ENCODE measurements around the gene MSRB3.
"Not testable (repeated sequence)": the region's sequence is repeated elsewhere in the genome, so short reads cannot be mapped to it uniquely, and the experiment has no call there.

MSRB3 gene

DNA sequence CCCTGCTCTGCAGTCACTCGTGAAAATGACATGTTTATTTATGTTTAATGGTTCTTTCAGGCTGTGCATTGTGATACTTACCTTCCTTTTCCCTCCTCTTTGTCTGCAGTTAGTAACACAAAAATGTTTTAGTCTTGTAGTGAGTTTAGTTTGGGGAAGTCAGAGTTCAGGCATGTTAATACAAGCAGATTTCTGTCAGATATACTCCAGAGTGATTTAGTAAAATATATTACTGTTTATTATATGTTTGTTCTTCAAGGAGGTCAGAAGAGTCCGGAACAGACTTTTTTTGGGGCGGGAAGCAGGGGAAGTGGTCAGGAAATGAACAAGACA, 28.7 kb downstream of the MSRB3 start:
- Histone ChIP-seq H3K4me2 (ENCODE audit: low read length) (no peak overlapping the region), H3K4me3 (ENCODE audit: low read depth, low read length) (no peak overlapping the region), H3K4me1 (no peaks in the 10 kb centered on the region), H3K27ac (no peak overlapping the region), H3K27me3 (ENCODE audit: control insufficient read depth, insufficient read depth, low read length) (no peaks in the 10 kb centered on the region), H3K9ac (no peak overlapping the region), H3K9me3 (ENCODE audit: control insufficient read depth, low read length) (no peaks in the 10 kb centered on the region), H3K79me2 (no peaks in the 10 kb centered on the region), H3K36me3 (ENCODE audit: control insufficient read depth, insufficient read depth, low read length) (no peaks in the 10 kb centered on the region), H2AFZ (no peak overlapping the region)
- TF ChIP-seq, protein P1, sequence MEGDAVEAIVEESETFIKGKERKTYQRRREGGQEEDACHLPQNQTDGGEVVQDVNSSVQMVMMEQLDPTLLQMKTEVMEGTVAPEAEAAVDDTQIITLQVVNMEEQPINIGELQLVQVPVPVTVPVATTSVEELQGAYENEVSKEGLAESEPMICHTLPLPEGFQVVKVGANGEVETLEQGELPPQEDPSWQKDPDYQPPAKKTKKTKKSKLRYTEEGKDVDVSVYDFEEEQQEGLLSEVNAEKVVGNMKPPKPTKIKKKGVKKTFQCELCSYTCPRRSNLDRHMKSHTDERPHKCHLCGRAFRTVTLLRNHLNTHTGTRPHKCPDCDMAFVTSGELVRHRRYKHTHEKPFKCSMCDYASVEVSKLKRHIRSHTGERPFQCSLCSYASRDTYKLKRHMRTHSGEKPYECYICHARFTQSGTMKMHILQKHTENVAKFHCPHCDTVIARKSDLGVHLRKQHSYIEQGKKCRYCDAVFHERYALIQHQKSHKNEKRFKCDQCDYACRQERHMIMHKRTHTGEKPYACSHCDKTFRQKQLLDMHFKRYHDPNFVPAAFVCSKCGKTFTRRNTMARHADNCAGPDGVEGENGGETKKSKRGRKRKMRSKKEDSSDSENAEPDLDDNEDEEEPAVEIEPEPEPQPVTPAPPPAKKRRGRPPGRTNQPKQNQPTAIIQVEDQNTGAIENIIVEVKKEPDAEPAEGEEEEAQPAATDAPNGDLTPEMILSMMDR (IDR thresholded peaks at IDR 0.05): no peak

DNA sequence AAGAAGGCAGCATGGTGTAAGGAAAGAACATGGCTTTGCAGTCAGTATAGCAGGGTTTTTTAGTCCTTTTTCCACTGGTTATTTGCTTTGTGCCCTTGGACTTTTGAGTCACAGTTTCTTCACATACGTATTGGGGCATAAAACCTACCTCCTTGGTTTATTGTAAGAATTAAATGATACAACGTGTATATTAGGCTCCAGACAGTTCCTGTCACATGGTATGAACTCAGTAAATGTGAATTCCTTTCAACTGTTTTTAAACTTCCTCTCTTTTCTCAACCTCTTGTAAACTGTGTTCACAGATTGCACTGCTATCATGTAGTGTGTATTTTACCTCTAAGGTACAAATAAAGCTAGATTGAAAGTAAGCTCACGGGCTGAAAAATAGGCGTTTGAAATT, 29.5 kb downstream of the MSRB3 start:
- TF ChIP-seq, protein P1 (IDR thresholded peaks at IDR 0.05): no peak
- no peaks in the 10 kb centered on the region for H3K79me2 ChIP-seq
- no peak overlapping the region for H3K4me3 ChIP-seq (ENCODE audit: low read depth, low read length)
- no peak overlapping the region for H3K27ac ChIP-seq
- H3K27me3 ChIP-seq (ENCODE audit: control insufficient read depth, insufficient read depth, low read length): no peaks in the 10 kb centered on the region
- no peaks in the 10 kb centered on the region for H3K4me1 ChIP-seq
- no peaks in the 10 kb centered on the region for H3K9me3 ChIP-seq (ENCODE audit: control insufficient read depth, low read length)
- H2AFZ ChIP-seq: no peak overlapping the region
- no peak overlapping the region for H3K4me2 ChIP-seq (ENCODE audit: low read length)
- H3K36me3 ChIP-seq (ENCODE audit: control insufficient read depth, insufficient read depth, low read length): no peaks in the 10 kb centered on the region
- H3K9ac ChIP-seq: no peak overlapping the region

- no peaks in the 10 kb centered on the region for H3K79me2 ChIP-seq
- H3K27me3 ChIP-seq (ENCODE audit: control insufficient read depth, insufficient read depth, low read length): no peaks in the 10 kb centered on the region
- no peak overlapping the region for H3K4me3 ChIP-seq (ENCODE audit: low read depth, low read length)
- TF ChIP-seq, protein P1 (IDR thresholded peaks at IDR 0.05): no peak
- H3K27ac ChIP-seq: no peak overlapping the region
- no peaks in the 10 kb centered on the region for H3K9me3 ChIP-seq (ENCODE audit: control insufficient read depth, low read length)
- H3K4me2 ChIP-seq (ENCODE audit: low read length): no peak overlapping the region
- no peak overlapping the region for H3K9ac ChIP-seq
- no peaks in the 10 kb centered on the region for H3K4me1 ChIP-seq
- H2AFZ ChIP-seq: no peak overlapping the region
- H3K36me3 ChIP-seq (ENCODE audit: control insufficient read depth, insufficient read depth, low read length): no peaks in the 10 kb centered on the region
Observed at GRCh38 chr12:65308601-65309071, 30.2 kb downstream of the MSRB3 start.

DNA sequence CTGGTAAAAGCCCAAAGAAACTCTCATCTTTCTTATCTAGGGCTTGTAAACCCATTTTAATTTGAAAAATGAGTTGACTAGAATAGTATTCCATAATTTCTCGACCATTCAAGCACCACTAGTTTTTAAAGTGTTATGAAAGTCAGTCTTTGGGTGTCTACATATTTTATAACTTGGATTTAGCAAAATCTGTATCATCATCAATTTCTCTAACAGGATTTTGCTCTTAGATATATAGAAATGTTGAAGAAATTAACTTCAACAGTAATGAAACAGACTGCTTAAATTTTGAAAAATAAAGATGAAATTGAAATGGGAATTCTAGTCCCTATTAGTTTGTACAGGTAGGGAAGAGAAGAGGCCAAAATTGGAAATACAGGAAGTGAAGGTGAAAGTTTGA, 32.8 kb downstream of the MSRB3 start:
- H3K27ac ChIP-seq: no peak overlapping the region
- TF ChIP-seq, protein P1 (IDR thresholded peaks at IDR 0.05): no peak
- no peak overlapping the region for H3K4me3 ChIP-seq (ENCODE audit: low read depth, low read length)
- no peaks in the 10 kb centered on the region for H3K79me2 ChIP-seq
- H3K9ac ChIP-seq: no peak overlapping the region
- H3K27me3 ChIP-seq (ENCODE audit: control insufficient read depth, insufficient read depth, low read length): no peaks in the 10 kb centered on the region
- no peak overlapping the region for H3K4me2 ChIP-seq (ENCODE audit: low read length)
- H3K4me1 ChIP-seq: no peaks in the 10 kb centered on the region
- H3K9me3 ChIP-seq (ENCODE audit: control insufficient read depth, low read length): no peaks in the 10 kb centered on the region
- no peaks in the 10 kb centered on the region for H3K36me3 ChIP-seq (ENCODE audit: control insufficient read depth, insufficient read depth, low read length)
- no peak overlapping the region for H2AFZ ChIP-seq

DNA sequence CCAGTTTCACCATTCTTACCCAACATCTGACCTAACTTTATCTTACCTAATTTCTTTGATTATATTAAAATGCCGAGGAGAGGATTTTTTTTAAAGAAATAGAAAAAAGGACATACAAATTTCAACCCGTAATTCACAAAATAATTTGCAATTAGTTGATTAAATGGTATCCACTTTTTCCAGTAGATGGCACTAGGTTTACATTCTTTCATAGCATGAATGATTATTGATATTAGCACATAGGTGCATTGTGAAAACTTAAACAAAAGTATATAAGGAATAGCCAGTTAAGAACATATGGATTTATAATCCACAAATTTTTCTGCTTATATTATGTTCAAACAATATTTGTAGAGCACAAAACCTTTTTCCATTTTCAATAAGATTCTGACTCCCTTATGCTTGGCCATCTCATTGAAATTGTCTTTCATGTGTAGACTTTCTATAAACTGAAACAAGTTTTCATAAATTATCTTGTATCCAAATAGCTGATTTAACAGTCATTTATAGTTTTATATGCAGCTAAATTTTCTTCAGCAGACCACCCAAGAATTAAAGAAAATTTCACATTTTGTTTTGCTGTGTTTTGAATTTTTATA, 35.3 kb downstream of the MSRB3 start:
- H3K27ac ChIP-seq: no peak overlapping the region
- H3K9ac ChIP-seq: no peak overlapping the region
- no peaks in the 10 kb centered on the region for H3K4me1 ChIP-seq
- H3K79me2 ChIP-seq: no peaks in the 10 kb centered on the region
- H3K4me2 ChIP-seq (ENCODE audit: low read length): no peak overlapping the region
- no peaks in the 10 kb centered on the region for H3K36me3 ChIP-seq (ENCODE audit: control insufficient read depth, insufficient read depth, low read length)
- TF ChIP-seq, protein P1 (IDR thresholded peaks at IDR 0.05): no peak
- no peaks in the 10 kb centered on the region for H3K27me3 ChIP-seq (ENCODE audit: control insufficient read depth, insufficient read depth, low read length)
- H3K4me3 ChIP-seq (ENCODE audit: low read depth, low read length): no peak overlapping the region
- no peak overlapping the region for H2AFZ ChIP-seq
- no peaks in the 10 kb centered on the region for H3K9me3 ChIP-seq (ENCODE audit: control insufficient read depth, low read length)

DNA sequence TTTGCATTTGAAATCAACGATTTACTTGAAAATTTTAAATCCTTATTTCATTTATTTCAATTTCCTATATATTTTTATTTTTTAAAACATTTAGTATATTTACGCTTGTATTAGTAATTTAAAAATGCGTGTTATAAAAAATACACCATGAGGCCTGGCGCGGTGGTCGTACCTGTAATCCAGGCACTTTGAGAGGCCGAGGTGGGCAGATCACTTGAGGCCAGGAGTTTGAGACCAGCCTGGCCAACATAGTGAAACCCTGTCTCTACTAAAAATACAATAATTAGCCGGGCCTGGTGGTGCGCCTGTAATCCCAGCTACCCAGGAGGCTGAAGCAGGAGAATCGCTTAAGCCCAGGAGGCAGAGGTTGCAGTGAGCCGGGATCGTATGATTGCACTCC, 36.8 kb downstream of the MSRB3 start:
- H3K9me3 ChIP-seq (ENCODE audit: control insufficient read depth, low read length); H3K36me3 ChIP-seq (ENCODE audit: control insufficient read depth, insufficient read depth, low read length); H3K4me3 ChIP-seq (ENCODE audit: low read depth, low read length); H2AFZ ChIP-seq; H3K79me2 ChIP-seq; H3K4me2 ChIP-seq (ENCODE audit: low read length); H3K9ac ChIP-seq; H3K27ac ChIP-seq; H3K4me1 ChIP-seq; H3K27me3 ChIP-seq (ENCODE audit: control insufficient read depth, insufficient read depth, low read length): not testable (repeated sequence)
